ENCODE data around the gene ARHGAP22. TPM values are rescaled to one million over a fixed set of nuclear protein-coding genes. Genes with fewer than 3 reads are reported as not detected.

ARHGAP22 gene
- total RNA-seq, 1 donor from 2014 or later: 3.4 TPM

GRCh38 chr10:48451969-48452878 lies 152.6 kb downstream of the ARHGAP22 start:
- DNase-seq: no peak
- ATAC-seq: no peak
- intact Hi-C loops (cut with micrococcal nuclease): no loop called here

GRCh38 chr10:48450741-48451466 lies 154.0 kb downstream of the ARHGAP22 start:
- intact Hi-C loops (cut with micrococcal nuclease): no loop called here
- no peak for ATAC-seq
- no peak for DNase-seq

- ATAC-seq (no peak), DNase-seq (no peak)
- intact Hi-C loops (cut with micrococcal nuclease): no loop called here
Measured at GRCh38 chr10:48450233-48450740, 154.6 kb downstream of the ARHGAP22 start.

- DNase-seq (peak; percentile 71), ATAC-seq (peak; percentile 63)
- intact Hi-C loops (cut with micrococcal nuclease): no loop called here
Measured at GRCh38 chr10:48449501-48450232, 155.2 kb downstream of the ARHGAP22 start.

- intact Hi-C loops (cut with micrococcal nuclease): no loop called here
- ATAC-seq (no peak), DNase-seq (no peak)
Measured at GRCh38 chr10:48448796-48449195, 156.1 kb downstream of the ARHGAP22 start.

GRCh38 chr10:48447356-48448215 lies 157.3 kb downstream of the ARHGAP22 start:
- ATAC-seq: no peak
- no peak for DNase-seq
- intact Hi-C loops (cut with micrococcal nuclease): no loop called here

- ATAC-seq (no peak), DNase-seq (no peak)
- intact Hi-C loops (cut with micrococcal nuclease): no loop called here
Measured at GRCh38 chr10:48446785-48447184, 158.1 kb downstream of the ARHGAP22 start.

GRCh38 chr10:48445932-48446331 lies 158.9 kb downstream of the ARHGAP22 start:
- intact Hi-C loops (cut with micrococcal nuclease): no loop called here
- no peak for ATAC-seq
- no peak for DNase-seq

- no peak for DNase-seq
- ATAC-seq: peak; percentile 30
- intact Hi-C loops (cut with micrococcal nuclease): no loop called here
Measured at GRCh38 chr10:48444861-48445841, 159.7 kb downstream of the ARHGAP22 start.

GRCh38 chr10:48444266-48444665 lies 160.6 kb downstream of the ARHGAP22 start:
- ATAC-seq (peak; percentile 50), DNase-seq (no peak)
- intact Hi-C loops (cut with micrococcal nuclease): no loop called here

- DNase-seq (no peak), ATAC-seq (no peak)
- intact Hi-C loops (cut with micrococcal nuclease): no loop called here
Measured at GRCh38 chr10:48442809-48443177, 162.1 kb downstream of the ARHGAP22 start.

- ATAC-seq (no peak), DNase-seq (no peak)
- intact Hi-C loops (cut with micrococcal nuclease): no loop called here
Measured at GRCh38 chr10:48442090-48442808, 162.6 kb downstream of the ARHGAP22 start.

- no peak for ATAC-seq
- intact Hi-C loops (cut with micrococcal nuclease): no loop called here
- DNase-seq: no peak
Measured at GRCh38 chr10:48440771-48441170, 164.1 kb downstream of the ARHGAP22 start.

- ATAC-seq: peak; percentile 44
- intact Hi-C loops (cut with micrococcal nuclease): no loop called here
- no peak for DNase-seq
Measured at GRCh38 chr10:48439581-48440041, 165.3 kb downstream of the ARHGAP22 start.

GRCh38 chr10:48439031-48439430 lies 165.8 kb downstream of the ARHGAP22 start:
- ATAC-seq: no peak
- intact Hi-C loops (cut with micrococcal nuclease): no loop called here
- no peak for DNase-seq

GRCh38 chr10:48437546-48437945 lies 167.3 kb downstream of the ARHGAP22 start:
- ATAC-seq (no peak), DNase-seq (no peak)
- intact Hi-C loops (cut with micrococcal nuclease): no loop called here

- intact Hi-C loops (cut with micrococcal nuclease): no loop called here
- no peak for ATAC-seq
- no peak for DNase-seq
Measured at GRCh38 chr10:48431871-48432270, 173.0 kb downstream of the ARHGAP22 start.
